ENCODE results near the gene PDZD8.

DNA sequence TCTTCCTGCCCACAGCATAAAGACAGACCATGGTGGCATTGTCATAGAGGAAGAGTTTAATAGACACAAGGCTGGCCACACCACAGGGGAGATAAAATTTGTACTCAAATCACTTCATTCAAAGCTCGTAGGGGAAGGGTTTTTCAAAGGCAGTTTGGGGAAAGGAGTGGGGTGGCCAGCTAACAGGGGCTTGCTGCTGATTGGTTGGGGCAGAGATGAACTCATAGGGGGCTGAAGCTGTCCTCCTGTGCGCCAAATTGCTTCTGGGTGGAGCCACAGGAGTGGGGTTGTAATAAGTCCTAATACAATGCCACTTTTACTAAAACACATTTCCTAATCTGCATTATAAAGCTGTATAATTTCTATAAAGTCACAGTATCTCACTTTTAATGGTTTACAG is 22.5 kb downstream of the PDZD8 start:
- TF ChIP-seq, protein P1, sequence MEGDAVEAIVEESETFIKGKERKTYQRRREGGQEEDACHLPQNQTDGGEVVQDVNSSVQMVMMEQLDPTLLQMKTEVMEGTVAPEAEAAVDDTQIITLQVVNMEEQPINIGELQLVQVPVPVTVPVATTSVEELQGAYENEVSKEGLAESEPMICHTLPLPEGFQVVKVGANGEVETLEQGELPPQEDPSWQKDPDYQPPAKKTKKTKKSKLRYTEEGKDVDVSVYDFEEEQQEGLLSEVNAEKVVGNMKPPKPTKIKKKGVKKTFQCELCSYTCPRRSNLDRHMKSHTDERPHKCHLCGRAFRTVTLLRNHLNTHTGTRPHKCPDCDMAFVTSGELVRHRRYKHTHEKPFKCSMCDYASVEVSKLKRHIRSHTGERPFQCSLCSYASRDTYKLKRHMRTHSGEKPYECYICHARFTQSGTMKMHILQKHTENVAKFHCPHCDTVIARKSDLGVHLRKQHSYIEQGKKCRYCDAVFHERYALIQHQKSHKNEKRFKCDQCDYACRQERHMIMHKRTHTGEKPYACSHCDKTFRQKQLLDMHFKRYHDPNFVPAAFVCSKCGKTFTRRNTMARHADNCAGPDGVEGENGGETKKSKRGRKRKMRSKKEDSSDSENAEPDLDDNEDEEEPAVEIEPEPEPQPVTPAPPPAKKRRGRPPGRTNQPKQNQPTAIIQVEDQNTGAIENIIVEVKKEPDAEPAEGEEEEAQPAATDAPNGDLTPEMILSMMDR (IDR thresholded peaks at IDR 0.05; ENCODE audit: low read depth, low read length, poor library complexity, severe bottlenecking), result no peak
- TF ChIP-seq EZH2phosphoT487 (IDR thresholded peaks at IDR 0.05; ENCODE audit: borderline replicate concordance, low read length), result no peak

Data from DOHH2 (cell line).